RWPE2 (cell line): ENCODE results near the gene GSK3B.
A peak's percentile ranks its signal among the peaks of the same experiment; 100 is the strongest.

ENCODE experiments used
- ATAC-seq: fragments of 200-7000 bp; cut with Tn5 transposase; 3 replicates; pipeline ENCODE4 v1.9.1; 2021; ENCODE audit warnings: low read depth
- DNase-seq: peaks from one replicate; pipeline ENCODE4 v3.0.0-alpha.2; 2020; ENCODE audit warnings: low spot score
- H3K27ac ChIP-seq: fragments of 450-650 bp; 2 replicates; pipeline ENCODE4 v1.5.1; 2017; ENCODE audit warnings: mild to moderate bottlenecking; ENCODE audit not compliant: poor library complexity, severe bottlenecking
- H3K27me3 ChIP-seq: fragments of 250-450 bp; sonication (Bioruptor Pico); 2 replicates; pipeline ENCODE4 v1.5.1; 2021; ENCODE audit warnings: mild to moderate bottlenecking, moderate library complexity; ENCODE audit not compliant: insufficient read depth, poor library complexity, severe bottlenecking
- H3K36me3 ChIP-seq: fragments of 250-450 bp; sonication (Bioruptor Pico); 2 replicates; pipeline ENCODE4 v1.5.1; 2020; ENCODE audit warnings: low read depth, mild to moderate bottlenecking, moderate library complexity
- H3K4me1 ChIP-seq: fragments of 250-450 bp; sonication (Bioruptor Pico); 2 replicates; pipeline ENCODE4 v1.5.1; 2021; ENCODE audit warnings: mild to moderate bottlenecking, moderate library complexity; ENCODE audit not compliant: insufficient read depth, poor library complexity, severe bottlenecking
- H3K4me3 ChIP-seq: fragments of 250-450 bp; sonication (Bioruptor Pico); 2 replicates; pipeline ENCODE4 v1.5.1; 2021; ENCODE audit warnings: mild to moderate bottlenecking, moderate library complexity; ENCODE audit not compliant: severe bottlenecking
- H3K9me3 ChIP-seq: fragments of 250-450 bp; sonication (Bioruptor Pico); 2 replicates; pipeline ENCODE4 v1.5.1; 2021; ENCODE audit warnings: mild to moderate bottlenecking, moderate library complexity; ENCODE audit not compliant: severe bottlenecking
- TF ChIP-seq, protein P1 (sequence below): fragments of 450-650 bp; IDR thresholded peaks from one replicate; pipeline ENCODE4 v1.5.1; 2017; ENCODE audit warnings: mild to moderate bottlenecking, moderate library complexity; ENCODE audit not compliant: poor library complexity, severe bottlenecking

The GSK3B gene

DNA sequence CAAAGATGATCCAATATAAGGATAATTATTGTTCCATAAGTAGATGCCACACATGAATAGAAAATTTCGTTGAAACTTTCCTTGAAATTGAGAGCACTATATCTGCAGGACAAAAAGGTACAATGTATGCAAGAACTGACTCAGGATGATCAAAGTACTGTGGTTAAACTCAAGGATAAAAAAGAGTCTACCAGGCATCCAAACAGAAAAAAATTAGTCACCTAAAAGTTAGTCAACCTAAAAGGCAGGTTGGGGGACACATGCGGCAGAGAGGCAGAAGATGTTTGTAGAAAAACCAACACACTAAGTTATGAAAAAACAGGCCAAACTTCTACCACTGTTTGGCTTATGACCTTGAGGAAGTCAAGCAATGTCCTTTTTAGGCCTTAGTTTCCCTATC, 68.7 kb downstream of the GSK3B start:
- H3K27ac ChIP-seq, result no peak overlapping the region
- peak; percentile 46; the same call in 1 of the 3 replicates for ATAC-seq
- H3K36me3 ChIP-seq, result peaks cover 13% of the 10 kb centered on the region

DNA sequence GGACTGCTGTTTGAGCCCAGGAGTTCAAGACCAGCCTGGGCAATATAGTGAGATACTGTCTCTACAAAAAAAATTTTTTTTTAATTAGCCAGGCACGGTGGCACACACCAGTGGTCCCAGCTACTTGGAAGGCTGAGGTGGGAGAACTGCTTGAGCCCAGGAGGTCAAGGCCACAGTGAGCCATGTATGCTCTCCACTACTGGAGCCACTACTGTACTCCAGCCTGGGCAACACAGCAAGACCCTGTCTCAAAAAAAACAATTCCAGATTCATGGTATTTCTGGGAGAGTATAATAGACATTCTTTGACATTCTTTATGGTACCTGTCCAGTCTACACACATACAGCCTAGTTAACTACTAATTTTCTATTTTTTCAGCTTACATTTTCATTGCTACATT, 70.1 kb downstream of the GSK3B start:
- Histone ChIP-seq H3K4me1 (peaks cover 9% of the 10 kb centered on the region), H3K9me3 (no peaks in the 10 kb centered on the region), H3K4me3 (no peak overlapping the region), H3K27ac (no peak overlapping the region), H3K27me3 (no peaks in the 10 kb centered on the region), H3K36me3 (peaks cover 24% of the 10 kb centered on the region)
- no peak for DNase-seq
- ATAC-seq, result no peak
- TF ChIP-seq, protein P1, sequence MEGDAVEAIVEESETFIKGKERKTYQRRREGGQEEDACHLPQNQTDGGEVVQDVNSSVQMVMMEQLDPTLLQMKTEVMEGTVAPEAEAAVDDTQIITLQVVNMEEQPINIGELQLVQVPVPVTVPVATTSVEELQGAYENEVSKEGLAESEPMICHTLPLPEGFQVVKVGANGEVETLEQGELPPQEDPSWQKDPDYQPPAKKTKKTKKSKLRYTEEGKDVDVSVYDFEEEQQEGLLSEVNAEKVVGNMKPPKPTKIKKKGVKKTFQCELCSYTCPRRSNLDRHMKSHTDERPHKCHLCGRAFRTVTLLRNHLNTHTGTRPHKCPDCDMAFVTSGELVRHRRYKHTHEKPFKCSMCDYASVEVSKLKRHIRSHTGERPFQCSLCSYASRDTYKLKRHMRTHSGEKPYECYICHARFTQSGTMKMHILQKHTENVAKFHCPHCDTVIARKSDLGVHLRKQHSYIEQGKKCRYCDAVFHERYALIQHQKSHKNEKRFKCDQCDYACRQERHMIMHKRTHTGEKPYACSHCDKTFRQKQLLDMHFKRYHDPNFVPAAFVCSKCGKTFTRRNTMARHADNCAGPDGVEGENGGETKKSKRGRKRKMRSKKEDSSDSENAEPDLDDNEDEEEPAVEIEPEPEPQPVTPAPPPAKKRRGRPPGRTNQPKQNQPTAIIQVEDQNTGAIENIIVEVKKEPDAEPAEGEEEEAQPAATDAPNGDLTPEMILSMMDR, result no peak

More for the DNA sequence above, 68.7 kb downstream of the GSK3B start:
- DNase-seq, result no peak
- Histone ChIP-seq H3K27me3 (no peaks in the 10 kb centered on the region), H3K9me3 (no peaks in the 10 kb centered on the region), H3K4me1 (peaks cover 6% of the 10 kb centered on the region), H3K4me3 (no peak overlapping the region)
- TF ChIP-seq, protein P1, result no peak

DNA sequence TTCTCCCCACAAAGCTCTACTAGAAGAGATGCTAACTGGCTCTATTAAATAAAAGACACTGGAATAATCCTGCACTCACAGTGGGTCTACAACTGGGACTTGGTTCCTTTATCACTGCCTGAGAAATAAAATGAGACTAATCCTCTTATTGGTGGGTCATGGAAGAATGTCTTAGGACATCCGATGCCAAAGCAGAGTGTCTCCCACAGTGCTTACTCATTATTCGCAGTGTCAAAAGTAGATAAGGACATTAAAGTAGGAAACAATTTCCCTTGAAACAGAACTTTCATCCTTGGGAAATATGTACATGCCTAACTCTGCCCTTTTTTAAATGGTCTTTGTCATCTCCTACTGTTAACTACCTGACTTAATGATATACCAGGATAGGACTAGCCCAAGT, 71.5 kb downstream of the GSK3B start:
- Histone ChIP-seq H3K36me3 (peaks cover 29% of the 10 kb centered on the region), H3K4me1 (peaks cover 18% of the 10 kb centered on the region), H3K27me3 (no peaks in the 10 kb centered on the region), H3K4me3 (no peak overlapping the region), H3K27ac (no peak overlapping the region), H3K9me3 (no peaks in the 10 kb centered on the region)
- ATAC-seq, result no peak
- TF ChIP-seq, protein P1, result no peak
- DNase-seq, result no peak

DNA sequence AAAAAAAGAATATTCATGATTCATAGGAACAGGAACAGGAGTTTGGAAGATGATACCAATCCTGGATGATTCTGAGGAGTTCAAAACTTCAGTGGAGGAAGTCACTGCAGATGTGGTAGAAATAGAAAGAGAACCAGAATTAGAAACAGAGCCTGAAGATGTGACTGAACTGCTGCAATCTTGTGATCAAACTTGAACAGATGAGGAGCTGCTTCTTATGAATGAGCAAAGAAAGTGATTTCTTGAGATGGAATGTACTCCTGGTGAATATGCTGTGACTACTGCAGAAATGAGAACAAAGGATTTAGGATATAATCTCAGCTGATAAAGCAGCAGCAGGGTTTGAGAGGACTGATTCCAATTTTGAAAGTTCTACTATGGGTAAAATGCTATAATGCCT, 72.7 kb downstream of the GSK3B start:
- DNase-seq (no peak), ATAC-seq (no peak)
- Histone ChIP-seq H3K9me3 (no peaks in the 10 kb centered on the region), H3K4me3 (no peak overlapping the region), H3K27ac (no peak overlapping the region), H3K27me3 (no peaks in the 10 kb centered on the region), H3K4me1 (peaks cover 18% of the 10 kb centered on the region), H3K36me3 (peaks cover 29% of the 10 kb centered on the region)
- TF ChIP-seq, protein P1, result no peak

DNA sequence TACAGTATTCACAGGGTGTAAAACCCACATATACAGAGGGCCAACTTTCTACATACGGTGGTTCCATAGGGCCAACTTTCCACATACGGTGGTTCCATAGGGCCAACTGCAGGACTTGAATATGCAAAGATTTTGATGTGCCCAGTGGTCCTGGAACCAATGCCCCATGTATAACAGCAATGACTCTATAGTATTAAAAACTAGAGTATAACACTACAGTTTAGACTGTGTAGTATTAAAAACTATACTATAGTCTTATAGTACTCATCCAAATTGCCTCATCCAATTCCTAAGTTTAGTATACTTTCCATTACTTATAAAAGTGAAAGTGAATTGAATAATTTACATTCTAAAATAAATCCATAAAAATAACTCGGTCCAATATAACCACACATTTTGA, 75.9 kb downstream of the GSK3B start:
- no peak overlapping the region for H3K27ac ChIP-seq
- DNase-seq, result no peak

More for the DNA sequence above, 75.9 kb downstream of the GSK3B start:
- ATAC-seq, result no peak
- Histone ChIP-seq H3K4me1 (peaks cover 16% of the 10 kb centered on the region), H3K9me3 (no peaks in the 10 kb centered on the region), H3K4me3 (no peak overlapping the region), H3K27me3 (no peaks in the 10 kb centered on the region), H3K36me3 (peaks cover 23% of the 10 kb centered on the region)
- TF ChIP-seq, protein P1, result no peak
